A549 treated with DMSO at 1 μM for 4 hours (cell line): ENCODE data around the gene KIAA1143. TPM values are rescaled to one million over a fixed set of nuclear protein-coding genes. Genes with fewer than 3 reads are reported as not detected.

ENCODE experiments used
- total RNA-seq: library from RNA; stranded (reverse); fragments of 200-300 nt; extraction: Qiagen RNA extraction; gene quantifications from 5 replicates; pipeline ENCODE4 v1.2.3, GENCODE V29; 2022; ENCODE audit warnings: low read depth

Gene KIAA1143
- 9.0 to 19.0 TPM (median 16.4 TPM) in 5 replicates for total RNA-seq

GRCh38 chr3:44761424-44762169 lies at the start of gene KIAA1143, which contains the start of gene KIF15:
Gene KIAA1143, minus strand, starts transcription at chr3:44761619. Its CDS starts 17 bp downstream, at chr3:44761602.
Gene KIF15, plus strand, starts transcription at chr3:44761794. Its CDS starts 72 bp downstream, at chr3:44761866.

DNA sequence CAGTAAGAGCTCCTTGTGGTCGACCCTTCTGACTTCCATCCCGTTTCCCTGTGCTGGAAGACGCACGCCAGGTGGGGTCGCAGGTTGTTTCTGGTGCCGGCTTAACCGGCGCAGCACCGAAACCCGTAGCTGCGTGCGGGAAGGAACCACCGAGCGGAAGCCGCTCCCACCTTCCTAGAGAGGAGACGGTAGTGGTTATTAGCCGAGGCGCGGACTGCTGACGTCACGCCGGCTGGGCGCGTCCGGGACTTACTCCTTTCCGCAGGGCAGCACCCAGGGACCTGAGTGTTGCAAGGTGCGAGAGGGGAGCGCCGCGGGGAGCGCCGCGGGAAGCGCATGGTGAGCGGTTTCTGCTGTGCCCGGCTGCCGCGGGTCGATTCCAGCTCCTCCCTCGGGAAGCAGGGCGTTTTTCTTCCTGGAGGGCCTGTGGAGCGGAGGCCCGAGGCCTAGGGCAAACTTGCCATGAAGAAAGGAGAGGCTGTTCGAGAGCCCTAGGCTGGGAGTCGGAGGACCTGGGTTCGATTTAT lies 32.0 kb downstream of the KIAA1143 start, which contains the start of gene ZNF501:
TSS of gene ZNF501 (plus strand) at position 252 of the 527 bp plus-strand sequence. CDS start 4,787 bp downstream, outside the sequence.

GRCh38 chr3:44712455-44713075 lies 48.9 kb downstream of the KIAA1143 start, which contains the start of gene ZNF502:
Gene ZNF502, plus strand, starts transcription at chr3:44712660. Its CDS starts 7,602 bp downstream, at chr3:44720262.

Other genes with a start within 250 kb of the KIAA1143 start
- gene ZKSCAN7, start 206.4 kb downstream of the KIAA1143 start, total RNA-seq = not detected in 5 replicates
- gene ZNF660, start 176.7 kb downstream of the KIAA1143 start, total RNA-seq = not detected in 5 replicates
- 1.5 to 2.1 TPM (median 1.9 TPM) in 5 replicates for gene ZNF197, start 136.6 kb downstream of the KIAA1143 start, total RNA-seq
- 4.9 to 7.6 TPM (median 5.8 TPM) in 5 replicates for gene ZNF35, start 112.9 kb downstream of the KIAA1143 start, total RNA-seq
- gene ZNF502, start 49.0 kb downstream of the KIAA1143 start, total RNA-seq = 1.5 to 2.6 TPM (median 1.7 TPM) in 5 replicates
- gene ZNF501, start 32.0 kb downstream of the KIAA1143 start, total RNA-seq = not detected in 5 replicates
- gene KIF15, start 175 bp upstream of the KIAA1143 start, total RNA-seq = 8.6 to 10.2 TPM (median 9.1 TPM) in 5 replicates
- gene TMEM42, start 100.3 kb upstream of the KIAA1143 start, total RNA-seq = 7.3 to 10.1 TPM (median 9.7 TPM) in 5 replicates
- gene TGM4, start 113.0 kb upstream of the KIAA1143 start, total RNA-seq = 0.05 to 0.09 TPM (median 0.07 TPM) in 3 of 5 replicates, not detected in the others
- 34.0 to 39.4 TPM (median 38.1 TPM) in 5 replicates for gene ZDHHC3, start 214.6 kb upstream of the KIAA1143 start, total RNA-seq
- 39.4 to 50.6 TPM (median 45.6 TPM) in 5 replicates for gene EXOSC7, start 214.6 kb upstream of the KIAA1143 start, total RNA-seq